SK-N-SH (cell line): ENCODE data around the gene ATP11B. TPM values are rescaled to one million over a fixed set of nuclear protein-coding genes. Genes with fewer than 3 reads are reported as not detected.

Experiments used
- CTCF ChIA-PET: fragments of 300-600, 350-600 bp; formaldehyde crosslinking; extraction: SDS; loops from one replicate; lab custom pipeline; 2021; lab: Yijun Ruan, JAX
- POLR2A ChIA-PET: fragments of 350-600 bp; sonication (Branson Sonifier 250); formaldehyde crosslinking; extraction: SDS; loops from one replicate; lab custom pipeline; 2020; ENCODE audit warnings: antibody characterized with exemption, inconsistent platforms; lab: Yijun Ruan, JAX
- DNase-seq: peaks from one replicate; pipeline ENCODE4 v3.0.0; 2012
- H2AFZ ChIP-seq: fragments of 200-600 bp; sonication (generic); 2 replicates; pipeline ENCODE4 v1.8.1; 2016; ENCODE audit warnings: antibody characterized with exemption, mild to moderate bottlenecking, low read depth
- H3F3A ChIP-seq: fragments of 200-600 bp; sonication (generic); replicated peaks from 2 replicates; pipeline ENCODE3; 2016; ENCODE audit warnings: antibody characterized with exemption, mild to moderate bottlenecking; ENCODE audit not compliant: insufficient read depth
- H3K27ac ChIP-seq, 2 experiments: fragments of 200-500 bp in 1 of 2; fragments of 200-600 bp in 1 of 2; sonication (Bioruptor generic) in 1 of 2; sonication (generic), shearing (Covaris generic) in 1 of 2; 2 replicates each; pipeline versions ENCODE4 v1.5.1 to v1.6.1; 2014 to 2016; ENCODE audit warnings: low read depth in 2 of 2, inconsistent platforms in 1 of 2, low read length in 1 of 2, mild to moderate bottlenecking in 1 of 2, mixed read lengths in 1 of 2
- H3K27me3 ChIP-seq: fragments of 200-600 bp; sonication (generic), shearing (Covaris generic); 2 replicates; pipeline ENCODE4 v1.6.1; 2016; ENCODE audit warnings: mixed run types; ENCODE audit not compliant: insufficient read depth
- H3K36me3 ChIP-seq, 2 experiments: fragments of 200-500 bp in 1 of 2; fragments of 200-600 bp in 1 of 2; sonication (Bioruptor generic) in 1 of 2; sonication (generic) in 1 of 2; replicated peaks in 1 of 2; 2 replicates each; pipeline versions ENCODE3 to v1.5.1; 2014 to 2016; ENCODE audit warnings: low read length in 1 of 2, mild to moderate bottlenecking in 1 of 2; ENCODE audit not compliant: insufficient read depth in 2 of 2, control insufficient read depth in 1 of 2
- H3K4me1 ChIP-seq, 2 experiments: fragments of 200-500 bp in 1 of 2; fragments of 200-600 bp in 1 of 2; sonication (Bioruptor generic) in 1 of 2; sonication (generic), shearing (Covaris generic) in 1 of 2; 2 replicates each; pipeline versions ENCODE4 v1.5.1 to v1.6.1; 2014 to 2016; ENCODE audit warnings: low read depth in 1 of 2, low read length in 1 of 2, mixed run types in 1 of 2; ENCODE audit not compliant: insufficient read depth in 2 of 2, control insufficient read depth in 1 of 2
- H3K4me2 ChIP-seq: fragments of 200-600 bp; sonication (generic), shearing (Covaris generic); 2 replicates; pipeline ENCODE4 v1.6.1; 2017; ENCODE audit warnings: mixed run types
- H3K4me3 ChIP-seq, 2 experiments: fragments of 200-500 bp in 1 of 2; fragments of 200-600 bp in 1 of 2; sonication (Bioruptor generic) in 1 of 2; sonication (generic), shearing (Covaris generic) in 1 of 2; 2 replicates each; pipeline versions ENCODE4 v1.5.1 to v1.8.1; 2014 to 2016; ENCODE audit warnings: low read depth in 2 of 2, inconsistent platforms in 1 of 2, low read length in 1 of 2, mild to moderate bottlenecking in 1 of 2, mixed read lengths in 1 of 2, moderate library complexity in 1 of 2
- H3K79me2 ChIP-seq: fragments of 200-600 bp; sonication (generic); 2 replicates; pipeline ENCODE4 v1.8.1; 2017; ENCODE audit warnings: mild to moderate bottlenecking; ENCODE audit not compliant: insufficient read depth
- H3K9ac ChIP-seq: fragments of 200-600 bp; sonication (generic); 2 replicates; pipeline ENCODE4 v1.6.1; 2017; ENCODE audit warnings: mixed run types
- H3K9me2 ChIP-seq: fragments of 200-600 bp; sonication (generic); 2 replicates; pipeline ENCODE4 v1.6.1; 2017; ENCODE audit warnings: mixed run types
- H3K9me3 ChIP-seq: fragments of 200-600 bp; sonication (generic); 2 replicates; pipeline ENCODE4 v1.6.1; 2017; ENCODE audit warnings: mixed run types, mild to moderate bottlenecking, moderate library complexity
- H4K20me1 ChIP-seq: fragments of 200-600 bp; sonication (generic); 2 replicates; pipeline ENCODE4 v1.6.1; 2017; ENCODE audit warnings: mild to moderate bottlenecking, mixed run types; ENCODE audit not compliant: insufficient read depth
- ELF1 ChIP-seq: IDR thresholded peaks from 2 replicates; pipeline ENCODE4 v1.4.0; 2012
- EZH2phosphoT487 ChIP-seq: fragments of 200-600 bp; sonication (generic); IDR thresholded peaks from 2 replicates; pipeline ENCODE4 v1.6.1; 2017; ENCODE audit warnings: low read depth, mixed run types, mild to moderate bottlenecking, antibody characterized with exemption, moderate library complexity, borderline replicate concordance
- IRF3 ChIP-seq: fragments of 150-350 bp; IDR thresholded peaks from 2 replicates; pipeline ENCODE4 v1.6.1; 2016; ENCODE audit warnings: mild to moderate bottlenecking, low read depth, low read length
- MEF2A ChIP-seq: IDR thresholded peaks from 2 replicates; pipeline ENCODE4 v1.4.0; 2012; ENCODE audit warnings: low read depth, borderline replicate concordance
- NRF1 ChIP-seq: IDR thresholded peaks from 2 replicates; pipeline ENCODE4 v1.6.1; 2012; ENCODE audit warnings: low read depth, mild to moderate bottlenecking, low read length
- PBX3 ChIP-seq: IDR thresholded peaks from 2 replicates; pipeline ENCODE4; 2012
- USF1 ChIP-seq: IDR thresholded peaks from 2 replicates; pipeline ENCODE4 v1.4.0; 2012; ENCODE audit warnings: low read depth, borderline replicate concordance
- USF2 ChIP-seq: fragments of 150-350 bp; IDR thresholded peaks from 2 replicates; pipeline ENCODE4 v1.6.1; 2017; ENCODE audit warnings: antibody characterized with exemption, low read length, low read depth, borderline replicate concordance
- ZBTB33 ChIP-seq: IDR thresholded peaks from 2 replicates; pipeline ENCODE4 v1.4.0; 2012; ENCODE audit warnings: low read depth, borderline replicate concordance
- WGBS: methylation state at CpG from one replicate; pipeline ENCODE4 v1.1.6; 2017; ENCODE audit warnings: low lambda C conversion rate; 5-methylcytosine and 5-hydroxymethylcytosine counted together
- polyA plus RNA-seq, 3 experiments: library from polyadenylated mRNA; depleted of rRNA; stranded (reverse); fragments of >200 nt; gene quantifications; 2 replicates each; pipeline ENCODE4 v1.2.3, GENCODE V29; 2012

Gene ATP11B
- polyA plus RNA-seq, 1 of the 3 experiments (the other 2 are of a cell fraction): 8.7 TPM

- WGBS: 57% methylated on average over 4 of the region's 4 CpGs
- Histone ChIP-seq H3K27me3 (no peaks in the 10 kb centered on the region), H3K9ac (no peak overlapping the region), H3K4me1 (no peaks in the 10 kb centered on the region; a peak in 2 of 4 replicates), H3K4me2 (peak overlapping the region; percentile 31; the same call in 1 of the 2 replicates), H2AFZ (no peak overlapping the region), H3K9me3 (no peaks in the 10 kb centered on the region), H3K9me2 (no peaks in the 10 kb centered on the region), H3K36me3 (peaks cover 30 to 59% of the 10 kb centered on the region in 2 experiments), H3F3A (peaks cover 23% of the 10 kb centered on the region), H3K4me3 (no peak overlapping the region), H4K20me1 (no peaks in the 10 kb centered on the region), H3K27ac (peak overlapping the region in 1 of 2 experiments; percentile 30; a peak in 2 of 4 replicates), H3K79me2 (no peaks in the 10 kb centered on the region)
- no peak for TF ChIP-seq IRF3
- peak; percentile 74 for TF ChIP-seq PBX3
- POLR2A ChIA-PET: no interaction called here
- CTCF ChIA-PET: interaction anchor here (1.0 to 2.2 kb wide), 4 partner anchors 12 to 539 kb away, joined by 3 to 12 read pairs (median 4); no protein-coding TSS in a partner anchor
- DNase-seq: no peak
Measured at GRCh38 chr3:182843478-182843877, 50.2 kb downstream of the ATP11B start.

- Histone ChIP-seq H3F3A (peaks cover 3% of the 10 kb centered on the region), H3K36me3 (peaks cover 46 to 72% of the 10 kb centered on the region in 2 experiments), H4K20me1 (no peaks in the 10 kb centered on the region), H3K9ac (no peak overlapping the region), H3K9me3 (no peaks in the 10 kb centered on the region), H3K4me3 (no peak overlapping the region), H3K9me2 (no peaks in the 10 kb centered on the region), H3K27ac (no peak overlapping the region), H3K27me3 (no peaks in the 10 kb centered on the region), H3K4me2 (no peak overlapping the region), H2AFZ (no peak overlapping the region), H3K4me1 (no peaks in the 10 kb centered on the region), H3K79me2 (no peaks in the 10 kb centered on the region)
- ChIA-PET CTCF (no interaction called here), POLR2A (no interaction called here)
- TF ChIP-seq ELF1 (no peak), USF2 (no peak), EZH2phosphoT487 (no peak), USF1 (no peak), ZBTB33 (no peak), NRF1 (no peak), MEF2A (no peak)
- DNase-seq: no peak
Measured at GRCh38 chr3:182848906-182849305, 55.6 kb downstream of the ATP11B start.
